HG03039 (cell line): ENCODE results near the gene AKAP8L.

Experiments
- ATAC-seq: cut with Tn5 transposase; IDR thresholded peaks from one replicate; pipeline ENCODE4 v1.9.1; 2021; ENCODE audit warnings: mild to moderate bottlenecking, moderate library complexity; ENCODE audit not compliant: unreplicated experiment

AKAP8L gene

DNA sequence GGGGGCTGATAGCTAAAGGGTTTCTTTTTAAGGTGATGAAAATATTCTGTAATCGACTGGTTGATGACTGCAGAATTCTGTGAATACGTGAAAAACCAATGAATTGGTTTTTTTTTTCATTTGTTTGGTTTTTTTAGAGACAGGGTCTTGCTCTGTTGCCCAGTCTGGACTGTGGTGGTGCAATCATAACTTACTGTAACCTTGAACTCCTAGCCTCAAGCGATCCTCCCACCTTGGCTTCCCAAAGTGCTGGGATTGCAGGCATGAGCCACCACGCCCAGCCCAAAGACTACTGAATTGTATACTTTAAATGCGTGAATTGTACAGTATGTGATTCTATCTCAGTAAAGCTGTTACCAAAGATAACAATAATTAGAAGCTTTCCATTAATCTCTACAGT lies 24.4 kb downstream of the AKAP8L start:
- ATAC-seq = no peak

DNA sequence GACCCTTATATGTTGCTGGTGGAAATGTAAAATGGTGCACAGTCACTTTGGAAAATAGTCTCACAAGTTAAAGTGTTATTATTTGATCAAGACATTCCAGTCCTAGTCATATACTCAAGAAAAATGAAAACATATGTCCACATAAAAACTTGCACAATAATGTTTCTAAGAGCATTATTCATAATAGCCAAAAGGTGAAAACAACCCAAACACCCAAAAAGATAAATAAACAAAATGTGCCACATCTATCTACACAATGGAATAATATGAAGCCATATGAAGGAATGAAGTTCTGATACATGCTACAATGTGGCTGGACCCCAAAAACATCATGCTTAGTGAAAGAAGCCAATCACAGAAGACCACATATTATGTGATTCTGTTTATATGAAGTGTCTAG lies 24.8 kb downstream of the AKAP8L start:
- no peak for ATAC-seq

DNA sequence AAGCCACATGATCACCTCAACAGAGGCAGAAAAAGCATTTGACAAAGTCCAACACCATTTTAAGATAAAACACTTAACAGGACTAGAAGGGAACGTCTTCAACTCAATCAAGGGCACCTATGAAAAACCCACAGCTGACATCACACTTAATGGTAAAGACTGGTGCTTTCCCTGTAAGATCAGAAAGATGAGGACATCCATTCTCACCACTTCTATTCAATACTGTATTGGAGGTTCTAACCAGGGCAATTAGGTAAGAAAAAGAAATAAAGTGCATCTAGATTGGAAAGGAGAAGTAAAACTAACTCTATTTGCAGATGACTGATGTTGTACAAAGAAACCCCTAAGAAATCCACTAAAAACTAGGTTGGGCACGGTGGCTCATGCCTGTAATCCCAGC lies 28.0 kb downstream of the AKAP8L start:
- ATAC-seq = no peak

DNA sequence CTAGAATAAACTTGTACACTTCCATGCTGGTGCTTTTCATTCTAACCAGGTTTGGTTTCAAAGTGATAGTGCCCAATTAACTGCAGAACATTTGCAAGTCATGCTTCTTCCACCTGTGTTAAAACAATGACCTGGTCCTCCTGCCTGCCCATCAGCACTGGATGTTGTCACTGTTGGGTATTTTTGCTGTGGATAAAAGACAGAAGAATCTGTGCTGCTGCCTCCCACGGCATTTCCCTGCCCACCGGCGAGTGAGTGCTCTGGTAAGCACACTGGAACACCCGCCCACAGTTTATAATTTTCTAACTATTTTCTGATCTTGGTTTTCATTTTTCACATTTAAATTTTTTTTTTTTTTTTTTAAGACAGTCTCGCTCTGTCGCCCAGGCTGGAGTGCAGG lies 36.9 kb downstream of the AKAP8L start:
- no peak for ATAC-seq

DNA sequence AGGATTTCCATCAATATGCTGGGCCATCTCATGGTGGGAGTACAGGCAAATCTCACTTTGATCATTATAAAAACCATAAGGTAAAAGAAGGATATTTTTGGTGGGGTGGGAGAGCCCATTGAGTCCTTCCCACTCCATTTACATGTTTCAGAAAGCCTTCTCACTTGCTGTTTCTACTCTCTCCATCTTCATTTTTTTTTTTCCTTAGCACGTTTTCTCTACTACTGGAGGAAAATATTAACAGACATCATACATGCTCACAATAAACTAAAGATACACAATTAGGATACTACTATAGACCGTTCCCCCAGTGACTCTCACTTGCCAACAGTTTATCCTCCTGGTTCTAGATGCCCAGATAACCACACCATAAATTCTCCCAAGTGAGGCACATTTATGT lies 37.4 kb downstream of the AKAP8L start:
- no peak for ATAC-seq

DNA sequence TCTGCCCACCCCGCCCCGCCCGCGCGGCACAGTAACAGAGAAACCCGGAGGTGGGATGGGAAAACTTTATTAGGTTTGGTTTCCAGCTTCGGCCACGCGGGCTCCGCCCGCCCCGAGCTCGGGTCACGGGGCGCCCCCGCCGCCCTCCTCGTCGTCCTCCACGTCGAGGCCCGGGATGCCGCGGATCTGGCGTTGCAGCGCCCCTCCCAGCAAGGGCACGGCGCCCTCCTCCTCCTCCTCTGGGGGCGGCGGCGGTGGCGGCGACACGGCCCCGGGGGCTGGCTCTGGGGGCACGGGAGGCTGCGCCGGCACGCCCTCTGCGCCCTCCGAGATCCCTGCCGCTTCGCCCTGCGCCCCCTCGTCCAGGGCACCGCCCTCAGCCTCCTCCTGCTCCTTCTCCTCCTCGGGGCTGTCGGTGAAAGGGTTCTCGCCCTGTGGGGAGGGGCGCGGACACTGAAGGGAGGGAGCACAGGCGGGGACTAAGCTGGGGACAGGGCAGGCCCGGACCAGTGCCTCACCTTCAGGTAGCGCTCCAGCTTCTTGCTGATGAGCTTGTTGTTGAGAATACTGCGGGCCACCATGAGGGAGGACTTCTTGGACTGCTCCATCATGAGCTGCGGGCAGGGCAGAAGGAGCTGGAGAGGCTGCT lies 38.7 kb downstream of the AKAP8L start:
- ATAC-seq = peak; percentile 38

DNA sequence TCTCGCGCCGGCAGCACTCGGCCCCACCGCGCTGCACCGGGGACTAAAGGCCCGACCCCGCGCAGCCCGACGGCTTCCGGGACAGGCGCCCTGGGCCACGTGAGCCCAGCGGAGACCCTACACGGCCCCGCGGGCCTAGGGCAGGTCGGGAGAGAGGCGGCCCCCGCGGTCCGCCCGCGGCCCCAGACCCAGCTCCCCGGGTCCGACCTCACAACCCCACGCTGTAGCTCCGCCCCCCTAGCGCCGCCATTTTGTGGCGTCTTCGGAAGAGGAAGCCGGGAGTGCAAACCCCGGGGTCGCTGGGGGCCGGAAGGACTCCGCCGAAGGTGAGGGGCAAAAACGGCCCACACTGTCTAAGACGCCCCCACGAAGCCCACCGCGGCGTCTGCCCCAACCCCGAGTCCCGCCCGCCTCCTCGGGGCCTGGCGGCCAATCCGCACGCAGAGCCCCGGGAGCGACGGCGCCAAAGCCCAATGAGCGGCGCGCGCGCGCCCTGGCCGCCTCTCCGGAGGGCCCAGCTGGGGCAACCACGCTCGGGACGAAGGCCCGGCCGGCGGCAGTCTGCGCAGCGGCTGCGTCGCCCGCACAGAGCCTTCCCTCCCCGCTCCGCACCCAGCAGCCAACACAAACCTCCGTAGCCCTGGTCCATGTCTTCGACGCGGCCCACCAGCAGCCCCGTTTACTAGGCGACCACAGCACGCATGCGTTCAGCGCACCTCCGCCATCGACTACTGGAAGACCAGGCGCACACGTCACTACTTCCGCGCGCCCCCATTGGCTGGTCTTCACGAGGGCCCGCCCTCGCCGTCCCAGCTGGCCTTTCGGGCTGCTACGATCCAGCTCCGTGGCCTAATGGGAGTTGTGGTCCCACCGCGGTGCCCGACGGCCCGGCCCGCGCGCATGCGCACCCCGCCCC lies 39.4 kb downstream of the AKAP8L start, which contains the start of gene AKAP8:
Gene AKAP8 (minus strand): TSS at position 705 of the 916 bp plus-strand sequence. CDS start 56 bp downstream, at position 649.
- peak; percentile 71 for ATAC-seq

DNA sequence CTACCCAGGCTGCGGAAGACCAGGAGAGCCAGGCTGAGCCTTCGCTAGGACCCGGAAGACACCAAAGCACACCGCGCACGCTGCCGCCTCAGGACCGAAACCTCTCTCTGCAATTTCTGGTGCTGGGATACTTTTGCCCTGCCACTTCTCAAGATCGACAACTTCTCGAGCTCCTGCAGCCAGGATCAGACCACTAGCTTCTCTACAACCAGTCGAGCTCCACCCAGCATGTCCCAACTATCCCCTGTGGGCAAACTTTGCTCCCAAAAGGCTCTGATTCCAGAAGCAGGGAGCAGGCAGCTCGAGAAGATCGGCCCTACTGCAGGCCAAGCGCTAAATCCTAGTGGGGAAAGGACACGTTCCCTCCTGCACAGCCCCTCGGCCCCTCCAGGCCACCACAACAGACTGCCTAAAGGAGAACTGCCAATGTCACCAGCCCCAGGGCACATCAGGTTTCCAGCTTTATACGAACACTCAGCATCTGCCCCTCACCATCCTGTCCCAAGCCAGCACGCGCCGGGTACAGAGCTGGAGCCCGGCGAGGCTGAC lies 40.2 kb downstream of the AKAP8L start:
- no peak for ATAC-seq

DNA sequence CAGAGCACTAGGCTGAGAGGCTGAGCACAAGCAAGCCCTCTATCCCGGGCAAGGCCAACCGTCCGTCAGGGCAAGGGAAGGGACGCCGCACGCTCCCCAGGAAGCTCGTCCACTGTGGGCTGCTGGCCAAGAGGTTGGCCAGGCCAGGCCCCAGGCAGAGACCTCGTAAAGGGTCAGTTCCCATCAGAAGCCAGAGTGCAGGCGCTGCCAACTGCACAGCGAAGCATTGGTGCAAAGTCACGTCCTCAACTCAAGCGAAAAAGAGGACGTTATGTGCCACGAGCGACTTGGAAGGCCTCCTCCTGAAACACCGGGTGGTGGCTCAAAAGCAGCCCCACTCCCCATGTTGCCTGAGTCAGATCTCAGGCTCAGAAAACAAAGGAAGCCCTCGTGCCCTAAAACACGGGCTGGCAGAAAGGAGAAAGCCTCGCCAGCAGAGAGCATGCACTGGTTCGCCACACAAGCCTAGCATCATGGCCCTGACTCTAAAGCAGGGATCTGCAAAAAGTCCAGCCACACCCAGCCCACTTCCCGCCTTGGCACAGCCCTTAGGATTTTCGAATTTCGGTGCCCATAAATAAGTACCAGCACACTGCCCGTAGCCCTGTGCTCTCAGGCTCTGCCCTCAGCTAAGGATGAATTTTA lies 43.9 kb downstream of the AKAP8L start:
- no peak for ATAC-seq

DNA sequence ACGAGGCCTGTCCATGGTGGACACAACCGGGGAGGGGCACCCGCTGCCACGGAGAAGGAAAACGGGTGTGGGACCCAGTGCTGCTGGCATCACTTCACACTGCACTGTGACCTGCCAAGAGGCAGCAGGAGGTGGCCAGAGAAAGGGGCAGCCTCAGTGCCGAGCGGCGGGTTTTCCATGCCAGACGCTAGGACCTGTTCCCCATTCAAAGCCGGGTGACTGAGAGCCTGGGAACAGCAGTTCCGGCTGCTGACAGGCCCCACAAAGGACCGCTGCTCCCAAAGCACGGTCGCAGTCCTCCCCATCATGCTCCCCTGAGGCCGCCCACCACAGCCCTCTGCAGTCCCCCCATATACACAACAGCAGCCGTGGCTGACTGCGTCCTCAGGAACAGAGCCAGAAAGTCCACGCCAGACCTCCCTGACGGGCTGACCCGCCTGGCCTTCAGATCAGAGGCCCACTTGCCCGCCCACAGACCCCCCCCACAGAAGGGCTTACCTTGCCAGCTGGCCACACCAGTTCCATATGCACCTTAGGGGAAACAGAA lies 44.6 kb downstream of the AKAP8L start:
- ATAC-seq = no peak

DNA sequence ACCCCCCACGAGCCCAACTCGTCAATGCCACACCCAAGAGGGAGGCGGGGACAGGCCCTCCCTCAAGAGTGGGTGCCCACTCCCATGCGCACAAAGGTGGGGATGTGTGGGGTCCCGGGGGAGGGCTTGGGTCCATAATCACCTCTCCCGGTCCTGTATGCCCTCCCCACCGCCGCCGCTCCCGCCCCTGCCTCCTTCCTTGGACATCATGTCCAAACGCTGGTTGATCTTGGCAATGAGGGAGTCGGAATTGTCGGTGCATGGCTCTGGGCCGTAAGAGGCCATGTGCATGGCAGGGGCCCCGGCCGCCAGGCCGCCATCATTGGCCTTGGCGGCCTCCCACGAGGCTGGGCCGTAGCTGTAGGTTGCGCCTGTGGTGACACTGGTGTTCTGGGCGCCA lies 45.1 kb downstream of the AKAP8L start:
- no peak for ATAC-seq

DNA sequence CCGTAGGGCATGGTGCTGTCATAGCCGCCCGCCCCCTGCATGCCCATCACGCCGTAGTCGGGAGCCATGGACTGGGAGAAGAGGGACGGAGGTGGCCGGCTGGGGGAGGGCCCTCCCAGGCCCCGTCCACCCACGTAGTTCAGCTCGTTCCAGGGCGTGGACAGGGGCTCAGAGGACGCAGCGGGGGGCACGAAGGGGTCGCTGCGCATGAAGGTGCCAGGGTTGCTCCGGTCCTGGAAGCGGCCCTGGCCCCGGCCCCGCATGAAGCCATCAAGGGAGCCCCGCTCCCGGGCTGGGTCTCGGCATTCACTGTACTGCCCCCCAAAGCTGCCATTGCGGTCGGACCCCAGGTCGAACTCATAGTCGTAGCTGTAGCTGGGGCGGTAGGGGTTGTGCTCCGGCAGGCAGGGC lies 45.9 kb downstream of the AKAP8L start:
- ATAC-seq = no peak

DNA sequence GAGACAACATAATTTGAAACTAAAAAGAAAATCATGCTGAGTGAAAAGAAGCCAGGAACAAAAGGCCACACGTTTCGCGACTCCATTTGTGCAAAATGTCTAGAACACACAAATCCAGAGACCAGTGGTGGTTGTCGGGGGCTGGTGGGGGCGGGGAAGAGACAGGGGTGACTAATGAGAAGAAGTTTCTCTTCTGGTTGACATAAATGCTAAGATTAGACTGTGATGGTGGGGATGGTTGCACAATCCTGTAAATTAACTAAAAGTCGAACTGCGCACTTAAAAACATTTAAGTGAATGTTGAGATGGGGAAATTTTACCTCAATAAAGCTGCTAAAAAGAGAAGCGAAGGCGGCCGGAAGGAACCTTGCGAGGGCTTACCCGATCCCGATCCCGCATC lies 46.3 kb downstream of the AKAP8L start:
- no peak for ATAC-seq

DNA sequence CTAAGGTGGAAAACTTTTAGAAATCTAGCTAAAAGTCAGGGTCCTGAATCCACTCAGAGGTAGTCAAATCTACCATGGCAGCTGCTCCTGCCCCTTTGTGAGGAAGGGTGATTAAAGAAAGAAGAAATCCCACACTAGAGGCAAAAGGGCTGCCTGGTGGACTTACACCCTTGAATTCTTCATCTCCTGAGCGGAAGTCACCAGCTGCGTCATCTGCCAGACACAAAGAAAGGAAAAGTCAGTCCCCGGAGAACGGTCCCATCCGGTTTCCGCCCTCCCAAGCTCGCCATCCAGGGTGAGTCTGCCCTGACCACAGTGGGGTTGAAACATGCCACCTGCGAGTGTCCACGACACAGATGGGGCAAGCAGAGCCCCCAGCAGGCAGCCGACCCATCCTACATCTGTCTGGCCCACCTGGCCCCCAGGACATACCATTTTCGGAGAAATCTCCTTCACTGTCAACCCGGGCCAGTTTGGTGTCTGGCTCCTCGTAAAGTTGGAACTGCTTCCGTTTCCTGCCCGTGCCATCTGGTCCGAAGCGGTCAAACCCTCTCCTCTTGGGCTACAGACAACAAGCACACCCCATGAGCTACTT lies 46.9 kb downstream of the AKAP8L start:
- ATAC-seq = no peak

DNA sequence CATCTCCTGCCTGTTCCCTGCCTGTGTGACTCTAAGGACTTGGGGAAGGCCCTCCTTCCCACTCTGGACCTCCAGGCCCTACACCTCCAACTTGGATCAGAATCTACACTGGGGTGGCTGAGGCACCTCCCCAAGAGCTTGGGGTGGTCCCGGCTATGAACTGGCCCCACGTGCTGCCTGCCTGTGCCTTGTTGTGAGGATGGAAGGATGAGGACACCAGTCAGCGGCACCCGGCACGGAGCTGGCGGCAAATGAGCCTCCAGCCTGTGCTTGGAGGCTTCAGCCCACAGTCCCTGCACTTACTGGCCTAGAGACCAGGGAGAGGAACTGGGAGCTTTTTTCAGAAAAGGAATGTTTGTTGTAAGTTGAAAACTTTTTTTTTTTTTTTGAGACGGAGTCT lies 47.7 kb downstream of the AKAP8L start:
- ATAC-seq = no peak

DNA sequence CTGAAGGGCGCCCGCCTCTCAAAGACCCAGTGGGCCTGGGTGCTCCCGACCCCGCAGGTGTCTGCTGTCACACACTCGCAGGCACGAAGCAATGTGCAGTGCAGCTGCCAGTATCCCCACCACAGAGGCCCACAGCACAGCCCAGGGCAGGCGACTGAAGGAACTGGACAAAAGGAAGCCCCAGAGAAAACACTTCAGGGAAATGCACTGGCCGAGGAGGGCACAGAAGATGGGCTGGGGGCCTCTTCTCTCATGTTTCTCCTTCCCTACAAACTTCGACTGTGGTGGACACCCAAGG lies 49.2 kb downstream of the AKAP8L start:
- no peak for ATAC-seq

DNA sequence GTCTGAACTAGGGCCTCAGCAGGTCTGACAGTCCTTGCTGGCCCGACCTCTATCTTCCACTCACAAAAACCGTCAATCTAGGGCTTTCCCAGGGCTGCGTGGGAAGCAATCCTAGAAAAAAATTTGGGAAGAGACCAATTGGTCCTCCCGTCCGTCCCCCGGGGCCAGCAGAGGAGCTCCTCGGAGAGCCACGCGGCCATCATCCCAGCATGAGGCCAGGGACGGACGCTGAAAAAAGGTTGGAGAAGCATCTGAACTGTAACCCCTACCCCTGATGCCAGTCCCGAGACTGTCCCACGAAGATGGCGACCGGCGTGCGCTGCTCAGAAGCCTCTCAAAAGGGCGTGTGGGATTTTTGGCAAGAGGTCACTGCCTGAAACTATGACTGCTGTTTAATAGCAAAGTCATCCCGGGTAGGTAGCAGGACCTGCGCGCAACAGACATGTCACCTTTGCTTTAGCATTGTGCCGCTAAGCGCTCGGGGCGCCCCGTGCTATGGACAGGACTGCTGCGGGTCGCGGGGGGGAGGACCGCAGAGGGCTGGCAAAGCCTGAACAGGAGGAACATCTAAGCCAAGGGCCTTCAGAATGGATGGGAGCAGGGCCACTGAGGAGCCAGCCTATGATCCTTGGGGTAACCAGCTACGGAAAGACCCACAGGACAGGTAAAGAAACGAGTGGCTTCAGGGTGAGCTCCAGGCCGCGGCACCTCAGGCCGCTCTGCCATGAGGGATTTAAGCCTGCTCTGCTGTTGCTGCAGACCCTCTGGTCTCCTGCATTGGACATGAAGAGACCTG lies 49.8 kb downstream of the AKAP8L start:
- no peak for ATAC-seq

DNA sequence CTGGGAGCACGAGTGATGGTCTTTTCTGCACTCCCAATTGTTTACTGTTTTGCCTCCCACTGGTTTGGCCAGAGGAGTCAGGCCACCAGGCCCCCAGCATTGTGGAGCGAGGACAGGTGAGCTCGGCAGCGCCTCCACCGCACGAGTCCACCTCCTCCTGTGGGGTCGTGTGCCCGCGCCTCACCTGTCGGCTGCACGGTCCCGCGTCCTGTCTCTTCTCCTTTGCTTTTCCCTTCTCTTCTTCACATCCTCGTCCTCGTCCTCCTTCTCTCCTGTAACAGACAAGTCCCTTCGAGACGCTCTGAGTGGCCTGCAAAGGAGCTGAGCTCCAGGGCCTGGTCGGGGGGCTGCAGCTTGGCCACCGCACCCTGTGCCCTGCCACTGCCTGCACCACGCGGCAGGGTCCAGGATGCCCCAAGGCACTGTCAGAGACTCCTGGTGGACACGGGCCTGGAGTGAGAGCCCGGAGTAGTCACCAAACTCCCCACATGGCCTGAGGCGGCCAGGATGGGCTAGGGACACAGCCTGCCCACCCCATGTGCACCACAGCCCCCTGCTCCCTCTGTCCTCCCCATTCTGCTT lies 50.6 kb downstream of the AKAP8L start:
- ATAC-seq = no peak

DNA sequence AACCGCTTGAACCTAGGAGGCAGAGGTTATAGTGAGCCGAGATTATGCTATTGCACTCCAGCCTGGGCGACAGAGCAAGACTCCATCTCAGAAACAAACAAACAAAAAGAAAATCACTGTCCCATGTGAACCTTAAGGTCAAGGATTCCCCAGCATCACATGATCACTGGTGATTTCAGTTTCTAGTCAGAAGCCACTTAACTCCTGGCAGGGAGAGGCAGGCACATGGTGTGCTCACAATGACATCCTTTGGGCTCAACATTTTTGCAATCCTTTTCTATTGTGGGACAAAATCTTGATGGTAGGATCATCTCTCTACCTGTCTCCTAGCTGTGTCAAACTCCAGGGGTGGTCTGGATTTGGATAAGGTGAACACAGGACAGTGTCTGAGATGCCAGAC lies 51.3 kb downstream of the AKAP8L start:
- no peak for ATAC-seq

DNA sequence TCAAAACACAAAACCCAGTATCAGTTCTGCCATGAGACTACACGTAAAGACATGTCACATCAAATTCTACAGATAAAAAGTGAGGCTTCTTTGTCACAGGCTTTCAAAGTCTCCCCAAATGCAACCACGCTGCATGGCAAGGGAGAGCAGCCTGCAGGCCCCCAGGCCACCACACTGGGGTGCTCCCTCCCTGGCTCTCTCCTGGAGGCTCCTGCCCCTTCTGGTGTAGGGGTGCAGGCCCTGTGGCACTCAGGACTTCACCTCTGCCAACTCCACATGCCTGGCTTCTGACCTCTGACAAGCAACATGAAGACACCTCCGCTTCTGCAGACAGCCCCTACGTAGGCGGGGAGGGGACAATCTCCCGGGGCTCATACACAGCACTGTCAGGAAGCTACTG lies 53.5 kb downstream of the AKAP8L start:
- ATAC-seq = no peak
